ENCODE results near the gene MEIKIN.
"Not testable (repeated sequence)": the region's sequence is repeated elsewhere in the genome, so short reads cannot be mapped to it uniquely, and the experiment has no call there.

Gene MEIKIN

DNA sequence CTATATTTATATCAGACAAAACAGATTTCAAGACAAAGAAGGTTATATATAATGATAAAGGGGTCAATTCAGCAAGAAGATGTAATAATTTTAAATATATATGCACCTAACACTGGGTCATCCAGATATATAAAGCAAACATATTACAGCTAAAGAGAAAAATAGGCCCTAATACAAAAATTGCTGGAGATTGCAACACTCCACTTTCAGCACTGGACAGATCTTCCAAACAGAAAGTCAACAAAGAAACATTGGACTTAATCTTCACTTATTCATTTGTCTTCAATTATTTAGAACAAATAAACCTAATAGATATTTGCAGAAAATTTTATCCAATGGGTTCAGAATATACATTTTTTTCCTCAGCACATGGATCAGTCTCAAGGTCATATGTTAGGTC, 45.8 kb downstream of the MEIKIN start:
- no peak for DNase-seq

DNA sequence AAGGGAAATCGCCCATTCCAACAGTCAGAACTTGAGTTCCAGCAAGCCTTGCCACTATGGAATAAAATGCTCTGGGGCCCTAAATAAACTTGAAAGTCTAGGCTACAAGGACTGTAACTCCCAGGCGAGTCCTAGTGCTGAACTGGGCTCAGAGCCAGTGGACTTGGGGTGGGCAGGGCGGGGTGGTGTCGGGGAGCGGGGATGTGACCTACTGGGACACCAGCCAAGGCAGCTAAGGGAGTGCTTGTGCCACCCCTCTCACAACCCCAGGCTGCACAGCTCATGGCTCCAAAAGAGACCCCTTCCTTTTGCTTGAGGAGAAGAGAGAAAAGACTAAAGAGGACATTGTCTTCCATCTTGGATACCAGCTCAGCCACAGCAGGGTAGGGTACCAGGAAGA, 61.5 kb downstream of the MEIKIN start:
- no peak for DNase-seq

DNA sequence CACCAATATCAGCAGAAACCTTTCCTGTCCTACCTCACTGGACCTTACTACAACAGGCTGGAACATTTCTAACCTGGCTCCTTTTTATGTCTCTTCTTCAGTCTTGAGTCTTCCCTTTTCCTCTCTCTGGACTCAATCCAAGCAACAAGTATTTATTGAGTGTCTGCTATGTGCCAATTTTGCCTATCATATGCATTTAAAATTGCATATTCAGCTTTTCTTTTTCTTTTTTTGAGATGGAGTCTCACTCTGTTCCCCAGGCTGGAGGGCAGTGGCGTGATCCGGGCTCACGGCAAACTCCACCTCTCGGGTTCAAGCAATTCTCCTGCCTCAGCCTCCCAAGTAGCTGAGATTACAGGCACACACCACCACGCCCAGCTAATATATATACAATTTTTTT, 65.8 kb downstream of the MEIKIN start:
- no peak for DNase-seq

DNA sequence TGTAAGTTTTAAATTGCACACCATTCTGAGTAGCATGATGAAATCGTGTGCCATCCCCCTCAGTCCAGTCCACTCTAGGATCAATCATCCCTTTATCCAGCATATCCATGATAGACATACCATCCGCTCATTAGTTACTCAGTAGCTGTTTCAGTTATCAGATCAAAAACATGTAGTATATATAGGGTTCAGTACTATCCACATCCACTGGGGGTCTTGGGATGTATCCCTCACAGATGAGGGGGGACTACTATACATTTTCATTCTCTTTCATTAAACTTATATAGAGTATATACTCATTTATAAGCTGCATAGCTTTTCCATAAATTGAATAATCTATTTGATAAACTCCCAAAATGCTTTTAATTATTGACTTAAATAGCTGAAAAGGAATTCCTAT, 67.6 kb downstream of the MEIKIN start:
- DNase-seq = no peak

DNA sequence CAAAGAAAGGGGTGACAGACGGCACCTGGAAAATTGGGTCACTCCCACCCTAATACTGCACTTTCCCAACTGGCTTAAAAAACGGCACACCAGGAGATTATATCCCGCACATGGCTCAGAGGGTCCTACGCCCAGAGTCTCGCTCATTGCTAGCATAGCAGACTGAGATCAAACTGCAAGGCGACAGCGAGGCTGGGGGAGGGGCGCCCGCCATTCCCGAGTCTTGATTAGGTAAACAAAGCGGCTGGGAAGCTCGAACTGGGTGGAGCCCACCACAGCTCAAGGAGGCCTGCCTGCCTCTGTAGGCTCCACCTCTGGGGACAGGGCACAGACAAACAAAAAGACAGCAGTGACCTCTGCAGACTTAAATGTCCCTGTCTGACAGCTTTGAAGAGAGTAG, 74.2 kb downstream of the MEIKIN start:
- DNase-seq = not testable (repeated sequence)

DNA sequence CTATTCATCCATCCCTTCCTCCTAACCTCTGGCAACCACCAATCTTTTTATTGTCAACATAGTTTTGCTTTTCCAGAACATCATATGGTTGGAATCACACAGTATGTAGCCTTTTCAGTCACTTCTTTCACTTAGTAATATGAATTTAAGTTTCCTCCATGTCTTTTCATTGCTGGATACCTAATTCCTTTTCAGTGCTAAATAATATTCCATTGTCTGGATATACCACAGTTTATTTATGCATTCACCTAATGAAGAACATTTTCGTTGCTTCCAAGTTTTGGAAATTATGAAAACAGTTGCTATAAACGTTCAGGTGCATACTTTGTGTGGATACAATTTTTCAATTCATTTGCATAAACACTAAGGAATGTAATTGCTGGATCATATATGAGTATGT, 77.9 kb downstream of the MEIKIN start:
- no peak for DNase-seq

DNA sequence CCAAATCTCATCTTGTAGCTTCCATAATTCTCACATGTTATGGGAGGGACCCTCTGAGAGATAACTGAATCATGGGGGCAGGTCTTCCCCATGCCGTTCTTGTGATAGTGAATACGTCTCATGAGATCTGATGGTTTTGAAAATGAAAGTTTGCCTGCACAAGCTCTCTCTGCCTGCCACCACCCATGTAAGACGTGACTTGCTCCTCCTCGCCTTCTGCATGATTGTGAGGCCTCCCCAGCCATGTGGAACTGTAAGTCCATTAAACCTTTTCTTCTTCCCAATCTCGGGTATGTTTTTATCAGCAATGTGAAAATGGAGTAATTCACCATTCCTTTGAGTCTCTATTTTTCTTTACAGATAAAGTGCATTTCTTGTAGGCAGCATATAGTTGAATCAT, 81.8 kb downstream of the MEIKIN start:
- DNase-seq = no peak

DNA sequence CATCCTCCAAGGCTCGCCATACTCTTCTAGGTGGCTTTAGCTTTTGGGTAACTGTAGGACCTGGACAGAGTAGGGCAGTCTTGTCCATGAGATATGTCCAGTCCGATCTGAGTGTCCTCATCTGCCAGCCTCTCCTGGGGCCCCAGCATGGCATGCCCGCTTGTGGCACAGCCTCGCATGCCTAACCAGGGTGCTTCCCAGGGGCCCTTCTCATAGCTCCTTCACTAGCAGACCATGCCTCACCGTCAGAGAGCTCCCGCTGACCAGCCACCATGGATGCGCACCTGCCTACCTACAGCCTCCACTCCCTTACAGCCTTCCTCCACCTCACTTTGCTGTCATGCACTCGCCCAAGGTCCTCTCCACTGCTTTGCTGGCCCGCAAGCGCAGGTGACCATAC, 88.1 kb downstream of the MEIKIN start:
- no peak for DNase-seq

DNA sequence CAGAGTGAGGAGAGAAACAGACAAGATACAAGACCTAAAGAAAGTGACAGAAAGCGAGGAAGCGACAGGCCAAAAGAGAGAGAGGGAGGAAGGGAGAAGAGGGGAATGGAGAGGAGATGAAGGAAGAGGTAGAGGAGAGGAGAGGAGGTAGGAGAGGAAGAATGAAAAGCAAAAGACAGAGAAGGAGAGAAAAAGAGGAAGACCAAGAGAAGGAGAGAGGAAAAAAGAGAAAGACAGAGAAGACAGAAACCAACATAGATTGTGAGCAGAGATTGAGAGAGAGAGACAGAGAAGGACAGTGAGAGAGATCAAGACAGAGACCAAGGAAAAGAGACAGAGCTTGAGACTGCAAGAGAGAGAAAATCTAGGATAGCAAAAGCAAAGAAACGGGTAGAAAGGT, 90.0 kb downstream of the MEIKIN start:
- no peak for DNase-seq

DNA sequence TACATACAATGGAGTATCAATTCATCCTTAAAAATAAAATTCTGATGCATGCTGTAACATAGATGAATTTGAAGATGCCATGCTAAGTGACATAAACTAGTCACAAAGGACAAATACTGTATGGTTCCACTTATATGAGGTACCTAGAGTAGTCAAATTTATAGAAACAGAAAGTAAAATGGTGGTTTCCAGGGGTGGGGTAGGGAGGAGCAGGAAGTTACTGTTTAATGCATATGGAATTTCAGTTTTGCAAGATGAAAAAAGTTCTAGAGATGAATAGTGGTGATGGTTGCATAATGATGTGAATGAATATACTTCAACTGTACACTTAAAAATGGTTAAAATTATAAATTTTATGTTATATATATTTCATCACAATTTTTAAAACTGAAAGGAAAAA, 91.3 kb downstream of the MEIKIN start:
- DNase-seq = no peak

DNA sequence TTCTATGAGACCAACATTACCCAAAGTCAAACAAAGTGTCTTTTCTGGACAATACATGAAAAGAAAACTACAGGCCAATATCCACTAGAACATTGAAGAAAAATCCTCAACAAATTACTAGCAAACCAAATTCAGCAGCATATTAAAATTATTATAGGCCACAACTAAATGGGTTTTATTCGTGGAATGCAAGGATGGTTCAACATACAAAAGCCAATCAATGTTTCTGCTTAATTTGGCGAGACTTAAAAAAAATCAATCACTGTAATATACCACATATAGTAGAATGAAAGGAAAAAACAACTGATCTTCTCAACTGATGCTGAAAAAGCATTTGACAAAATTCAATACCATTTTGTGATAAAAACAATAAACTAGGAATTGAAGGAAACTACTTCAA, 96.8 kb downstream of the MEIKIN start:
- DNase-seq = no peak

DNA sequence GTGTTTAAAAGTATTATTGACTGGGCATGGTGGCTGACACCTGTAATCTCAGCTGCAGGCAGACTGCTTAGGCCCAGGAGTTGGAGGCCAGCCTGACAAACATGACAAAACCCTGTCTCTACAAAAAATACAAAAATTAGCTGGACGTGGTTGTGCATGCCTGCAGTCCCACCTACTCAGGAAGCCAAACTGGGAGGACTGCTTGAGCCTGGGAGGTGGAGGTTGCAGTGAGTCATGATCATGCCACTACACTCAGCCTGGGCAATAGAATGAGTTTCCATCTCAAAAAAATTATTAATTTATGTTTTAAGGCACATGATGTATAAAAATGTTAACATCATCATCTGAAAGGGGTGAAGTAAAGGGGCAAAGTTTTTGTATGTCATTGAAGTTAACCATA, 98.9 kb downstream of the MEIKIN start:
- DNase-seq = no peak

DNA sequence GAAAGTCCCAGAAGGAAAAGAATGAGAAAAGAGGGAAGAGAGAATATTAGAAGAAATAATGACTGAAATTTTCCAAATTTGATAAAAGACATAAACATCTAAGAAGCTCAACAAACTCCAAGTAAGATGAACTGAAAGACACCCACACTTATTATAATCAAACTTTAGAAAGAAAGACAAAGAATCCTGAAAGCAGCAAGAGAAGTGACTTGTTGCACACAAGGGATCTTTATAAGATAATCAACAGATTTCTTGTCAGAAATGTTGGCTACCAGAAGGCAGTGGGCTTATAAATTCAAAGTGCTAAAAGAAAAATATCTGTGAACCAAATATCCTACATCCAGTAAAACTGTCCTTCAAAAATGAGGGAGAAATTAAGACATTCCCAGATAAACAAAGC, 99.6 kb downstream of the MEIKIN start:
- DNase-seq = no peak

DNA sequence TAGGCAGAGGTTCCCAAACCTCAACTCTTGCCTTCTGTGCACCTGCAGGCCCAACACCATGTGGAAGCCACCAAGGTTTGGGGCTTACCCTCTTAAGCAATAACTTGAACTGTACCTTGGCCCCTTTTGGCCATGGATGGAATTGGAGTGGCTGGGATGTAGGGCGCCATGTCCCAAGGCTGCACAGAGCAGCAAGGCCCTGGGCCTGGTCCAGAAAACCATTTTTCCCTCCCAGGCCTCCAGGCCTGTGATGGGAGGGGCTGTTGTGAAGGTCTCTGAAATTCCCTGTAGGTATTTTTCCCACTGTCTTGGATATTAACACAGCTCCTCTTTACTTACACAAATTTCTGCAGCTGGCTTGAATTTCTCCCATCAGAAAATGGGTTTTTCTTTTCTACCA, 102.5 kb downstream of the MEIKIN start:
- DNase-seq = not testable (repeated sequence)

DNA sequence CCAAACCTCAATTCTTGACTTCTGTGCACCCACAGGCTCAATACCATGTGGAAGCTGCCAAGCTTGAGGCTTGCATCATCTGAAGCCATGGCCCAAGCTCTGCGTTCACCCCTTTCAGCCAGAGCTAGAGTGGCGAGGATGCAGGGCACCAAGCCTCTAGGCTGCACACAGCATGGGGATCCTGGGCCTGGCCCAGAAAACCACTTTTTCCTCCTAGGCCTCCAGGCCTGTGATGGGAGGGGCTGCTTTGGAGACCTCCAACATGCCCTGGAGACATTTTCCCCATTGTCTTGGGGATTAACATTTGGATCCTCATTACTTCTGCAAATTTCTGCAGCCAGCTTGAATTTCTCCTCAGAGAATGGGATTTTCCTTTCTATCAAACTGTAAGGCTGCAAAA, 112.8 kb downstream of the MEIKIN start:
- not testable (repeated sequence) for DNase-seq

DNA sequence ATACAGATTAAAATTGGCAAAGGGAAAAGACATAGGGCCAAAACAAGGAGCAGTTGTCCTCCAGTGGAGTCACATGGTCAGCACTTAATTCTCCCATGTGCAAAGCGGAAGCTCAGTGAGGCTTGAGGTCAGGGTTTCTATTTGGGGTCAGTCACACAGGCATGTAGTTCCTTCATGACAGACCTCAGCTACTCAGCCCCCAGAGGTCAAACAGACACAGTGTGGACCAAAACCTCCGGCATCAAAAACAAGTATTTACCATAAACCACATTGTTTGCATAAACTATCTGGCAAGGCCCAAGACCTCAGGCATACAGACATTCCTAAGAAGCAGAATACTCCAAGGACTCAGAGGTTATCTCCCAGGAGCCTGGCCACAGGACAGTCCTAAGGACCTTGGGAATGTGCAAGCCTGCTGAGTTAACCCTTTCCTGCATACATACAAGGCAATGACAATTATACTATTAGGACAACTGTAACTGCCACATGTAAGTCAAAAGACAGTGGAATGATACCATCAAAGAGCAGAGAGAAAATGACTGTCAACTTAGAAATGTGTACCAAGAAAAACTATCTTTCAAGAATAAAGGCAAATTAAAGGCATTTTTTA, 120.0 kb downstream of the MEIKIN start:
- DNase-seq = no peak

DNA sequence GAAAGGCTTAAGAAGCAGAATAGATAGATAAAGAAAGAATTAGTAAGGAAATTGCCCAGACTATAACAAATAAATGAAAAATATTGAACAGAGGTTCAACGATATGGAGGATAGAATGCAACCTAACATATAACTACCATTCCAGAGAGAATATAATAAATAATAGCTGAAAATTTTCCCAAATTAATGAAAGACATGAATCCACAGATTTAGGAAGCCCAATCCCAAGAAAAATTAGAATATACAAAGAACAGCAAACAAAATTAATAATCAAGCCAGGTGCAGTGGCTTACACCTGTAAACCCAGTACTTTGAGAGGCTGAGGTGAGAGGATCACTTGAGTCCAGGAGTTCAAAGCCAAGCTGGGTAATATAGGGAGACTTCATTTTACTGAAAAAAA, 120.8 kb downstream of the MEIKIN start:
- DNase-seq = no peak

DNA sequence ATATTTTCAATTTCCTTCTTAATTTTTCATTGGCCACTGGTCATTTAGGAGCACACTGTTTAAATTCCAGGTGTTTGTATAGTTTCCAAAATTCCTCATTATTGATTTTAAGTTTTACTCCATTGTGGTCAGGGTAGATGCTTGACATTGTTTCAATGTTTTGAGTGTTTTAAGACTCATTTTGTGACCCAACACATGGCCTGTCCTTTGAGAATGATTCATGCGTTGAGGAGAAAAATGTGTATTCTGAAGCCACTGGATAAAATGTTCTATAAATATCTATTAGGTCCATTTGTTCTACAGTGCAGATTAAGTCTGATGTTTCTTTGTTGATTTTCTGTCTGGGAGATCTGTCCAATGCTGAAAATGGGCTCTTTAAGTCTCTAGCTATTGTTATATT, 124.2 kb downstream of the MEIKIN start:
- no peak for DNase-seq

DNA sequence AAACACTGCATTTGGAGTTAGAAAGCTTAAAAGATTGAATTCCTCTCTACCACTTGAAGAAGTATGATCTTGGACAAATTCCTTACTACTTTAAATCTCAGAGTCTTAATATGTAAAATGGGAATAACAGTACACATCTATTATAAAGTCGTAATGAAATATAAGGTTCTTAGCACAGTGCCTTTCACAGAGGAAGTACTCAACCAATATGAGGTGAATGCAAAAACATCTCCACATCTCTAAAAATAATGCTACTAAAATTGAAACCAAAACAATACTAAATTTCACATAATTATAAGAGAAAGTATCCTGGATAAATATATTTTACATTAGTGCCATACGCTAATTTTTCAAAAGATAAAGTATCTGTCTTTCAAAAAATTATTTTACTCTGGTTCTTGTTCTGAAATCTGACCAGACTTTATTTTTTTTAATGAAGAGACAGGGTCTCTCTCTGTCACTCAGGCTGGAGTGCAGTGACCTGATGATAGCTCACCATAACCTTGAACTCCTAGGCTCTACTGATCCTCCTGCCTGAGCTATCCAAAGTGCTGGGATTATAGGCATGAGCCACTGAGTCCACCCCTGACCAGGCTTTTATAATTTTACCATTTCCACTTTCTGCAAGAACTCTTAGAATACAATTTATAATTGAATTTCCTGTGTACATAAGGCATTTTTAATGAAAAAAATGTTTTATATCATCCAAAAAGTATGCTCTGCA, 127.3 kb downstream of the MEIKIN start:
- DNase-seq = no peak

DNA sequence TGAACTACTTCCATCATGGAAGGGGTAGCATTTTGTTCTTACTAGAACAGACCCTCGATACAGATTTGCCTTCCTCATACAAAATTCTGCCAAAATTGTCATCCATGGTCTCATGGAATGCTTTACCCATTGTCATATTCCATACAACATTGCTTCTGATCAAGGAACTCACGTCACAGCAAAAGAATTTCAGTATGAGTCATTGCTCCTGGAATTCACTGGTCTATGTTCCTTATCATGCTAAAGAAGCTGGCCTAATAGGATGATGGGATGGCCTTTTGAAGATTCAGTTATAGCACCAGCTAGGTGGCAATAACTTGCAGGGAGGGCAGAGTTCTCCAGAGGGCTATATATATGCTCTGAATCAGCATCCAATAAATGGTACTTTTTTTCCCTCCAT, 130.5 kb downstream of the MEIKIN start:
- no peak for DNase-seq

DNA sequence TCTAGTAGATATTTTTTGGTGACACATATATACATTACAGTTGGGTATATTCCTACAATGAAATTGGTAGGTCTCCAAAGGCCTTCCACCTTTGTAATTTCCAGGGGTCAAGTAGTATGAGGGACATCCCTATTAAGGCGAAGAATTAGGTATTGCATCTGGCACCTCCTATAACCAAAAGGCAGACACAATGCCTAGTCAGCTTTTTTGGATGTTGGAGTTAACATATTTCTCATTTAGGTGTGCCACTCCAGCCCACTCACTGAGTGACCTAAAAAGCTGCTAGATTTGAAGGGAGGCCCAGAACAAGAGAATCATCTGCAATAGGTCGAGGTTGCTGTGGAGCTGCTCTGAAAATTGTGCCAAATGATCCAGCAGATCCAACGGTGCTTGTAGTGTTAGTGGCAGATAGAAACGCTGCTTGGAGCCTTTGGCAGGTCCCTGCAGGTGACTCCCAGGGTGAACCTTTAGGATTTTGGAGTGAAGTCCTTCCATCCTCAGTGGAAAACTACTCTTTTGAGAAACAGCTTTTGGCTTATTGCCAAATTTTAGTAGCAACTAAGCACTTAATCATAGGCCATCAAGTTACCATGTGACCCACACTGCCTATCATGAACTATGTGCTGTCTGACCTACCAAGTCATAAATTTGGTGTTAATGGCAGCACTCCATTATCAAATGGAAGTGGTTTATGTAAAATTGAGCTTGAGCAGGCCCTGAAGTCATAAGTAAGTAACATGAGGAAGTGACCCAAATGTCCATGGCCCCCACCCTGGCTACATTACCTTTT, 132.9 kb downstream of the MEIKIN start:
- DNase-seq = no peak

DNA sequence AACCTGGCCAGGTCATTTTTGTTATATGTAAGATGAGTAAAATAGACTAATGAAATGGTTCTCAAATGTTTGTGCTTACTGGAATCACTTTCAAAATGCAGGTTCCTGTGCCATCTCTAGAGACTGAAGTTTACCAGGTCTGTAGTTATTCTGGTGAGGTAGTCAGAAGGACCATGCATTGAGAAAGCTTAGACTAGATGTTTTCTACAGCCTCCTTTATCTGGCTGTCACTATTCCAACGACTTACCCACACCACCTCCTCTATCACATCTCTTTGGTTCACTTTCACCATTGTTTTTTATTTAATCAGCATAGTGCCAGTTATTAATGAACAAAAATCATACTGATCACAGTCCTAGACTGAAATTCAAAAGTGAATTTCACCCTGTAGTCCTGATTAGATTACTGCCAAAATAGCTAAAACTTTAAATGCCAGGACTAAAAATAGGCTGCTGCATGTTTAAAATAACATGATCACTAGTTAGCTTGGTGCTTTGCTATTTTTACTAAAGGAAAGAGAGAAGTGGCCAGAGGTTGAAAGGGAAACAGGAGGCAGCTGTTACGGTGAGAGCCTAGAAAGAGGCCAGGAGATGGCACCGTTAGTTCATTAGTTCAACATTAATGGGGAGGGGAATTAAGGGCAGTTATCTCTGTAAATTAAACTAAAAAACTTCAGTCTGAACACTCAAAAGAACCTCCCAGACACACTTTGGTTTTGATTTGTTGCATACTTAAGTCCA, 134.8 kb downstream of the MEIKIN start:
- DNase-seq = no peak
